Tibial artery (tissue), 4 donors: Measurements from ENCODE around the gene PPP1R3G.
A peak's percentile ranks its signal among the peaks of the same experiment; 100 is the strongest.

ENCODE experiments used
- DNase-seq, 2 donors: peaks; one replicate each; pipeline ENCODE4 v3.0.0-alpha.2; 2019
- H3K27ac ChIP-seq, 2 donors: fragments of 200-600 bp; sonication (generic) in 1 of 2; 1 replicate in 1 of 2; 2 replicates in 1 of 2; pipeline ENCODE4 v1.5.1; 2018 to 2019; ENCODE audit warnings: mild to moderate bottlenecking in 1 of 2
- H3K27me3 ChIP-seq, 2 donors: fragments of 200-600 bp; sonication (generic) in 1 of 2; one replicate each; pipeline versions ENCODE4 v1.5.1 to v1.6.0; 2016 to 2019
- H3K36me3 ChIP-seq, 3 donors: fragments of 200-600 bp; sonication (generic) in 2 of 3; one replicate each; pipeline ENCODE4 v1.5.1; 2016 to 2019; ENCODE audit warnings: mild to moderate bottlenecking in 2 of 3
- H3K4me1 ChIP-seq, 4 donors: fragments of 200-600 bp; sonication (generic) in 2 of 4; 1 replicate in 3 of 4; 2 replicates in 1 of 4; pipeline ENCODE4 v1.5.1; 2016 to 2019
- H3K4me3 ChIP-seq, 2 donors: fragments of 200-600 bp; sonication (generic) in 1 of 2; 1 replicate in 1 of 2; 2 replicates in 1 of 2; pipeline ENCODE4 v1.5.1; 2018 to 2019; ENCODE audit warnings: mild to moderate bottlenecking in 2 of 2
- H3K9me3 ChIP-seq, 3 donors: fragments of 200-600 bp; sonication (generic) in 1 of 3; one replicate each; pipeline ENCODE4 v1.5.1; 2016 to 2019
- intact Hi-C: fragments of 100-400 bp; cut with DNase I; formaldehyde crosslinking; loops from one replicate; pipeline ENCODE4 v1.15.0; 2023; ENCODE audit warnings: low total_unique reads
- TF ChIP-seq, protein P1 (sequence below), 2 experiments: fragments of 200-600 bp in 1 of 2; fragments of 450-650 bp in 1 of 2; IDR thresholded peaks; one replicate each; pipeline ENCODE4 v1.5.1; 2017 to 2019; ENCODE audit warnings: antibody characterized with exemption in 2 of 2, mild to moderate bottlenecking in 1 of 2, moderate library complexity in 1 of 2

The PPP1R3G gene

GRCh38 chr6:5072440-5072839 is 12.7 kb upstream of the PPP1R3G start:
- TF ChIP-seq, protein P1, sequence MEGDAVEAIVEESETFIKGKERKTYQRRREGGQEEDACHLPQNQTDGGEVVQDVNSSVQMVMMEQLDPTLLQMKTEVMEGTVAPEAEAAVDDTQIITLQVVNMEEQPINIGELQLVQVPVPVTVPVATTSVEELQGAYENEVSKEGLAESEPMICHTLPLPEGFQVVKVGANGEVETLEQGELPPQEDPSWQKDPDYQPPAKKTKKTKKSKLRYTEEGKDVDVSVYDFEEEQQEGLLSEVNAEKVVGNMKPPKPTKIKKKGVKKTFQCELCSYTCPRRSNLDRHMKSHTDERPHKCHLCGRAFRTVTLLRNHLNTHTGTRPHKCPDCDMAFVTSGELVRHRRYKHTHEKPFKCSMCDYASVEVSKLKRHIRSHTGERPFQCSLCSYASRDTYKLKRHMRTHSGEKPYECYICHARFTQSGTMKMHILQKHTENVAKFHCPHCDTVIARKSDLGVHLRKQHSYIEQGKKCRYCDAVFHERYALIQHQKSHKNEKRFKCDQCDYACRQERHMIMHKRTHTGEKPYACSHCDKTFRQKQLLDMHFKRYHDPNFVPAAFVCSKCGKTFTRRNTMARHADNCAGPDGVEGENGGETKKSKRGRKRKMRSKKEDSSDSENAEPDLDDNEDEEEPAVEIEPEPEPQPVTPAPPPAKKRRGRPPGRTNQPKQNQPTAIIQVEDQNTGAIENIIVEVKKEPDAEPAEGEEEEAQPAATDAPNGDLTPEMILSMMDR (IDR thresholded peaks at IDR 0.05) = no peak
- intact Hi-C loops = no loop called here
- Histone ChIP-seq H3K9me3 (no peaks in the 10 kb centered on the region), H3K27me3 (no peaks in the 10 kb centered on the region), H3K27ac (no peak overlapping the region), H3K36me3 (peaks cover 0 to under 1% (median 0%) of the 10 kb centered on the region in 3 donors), H3K4me1 (no peaks in the 10 kb centered on the region), H3K4me3 (no peak overlapping the region)
- no peak for DNase-seq

- no peaks in the 10 kb centered on the region for H3K9me3 ChIP-seq
- H3K27me3 ChIP-seq = no peaks in the 10 kb centered on the region
- no peak for DNase-seq
- no peaks in the 10 kb centered on the region for H3K36me3 ChIP-seq
- intact Hi-C loops = no loop called here
- no peak overlapping the region for H3K27ac ChIP-seq
- no peaks in the 10 kb centered on the region for H3K4me1 ChIP-seq
- no peak overlapping the region for H3K4me3 ChIP-seq
- TF ChIP-seq, protein P1 (IDR thresholded peaks at IDR 0.05) = no peak
Measured at GRCh38 chr6:5073992-5074391, 11.1 kb upstream of the PPP1R3G start.

GRCh38 chr6:5076931-5077330 is 8.2 kb upstream of the PPP1R3G start:
- H3K27me3 ChIP-seq = no peaks in the 10 kb centered on the region
- H3K36me3 ChIP-seq = no peaks in the 10 kb centered on the region
- peak in 1 of 2 donors; percentile 44 for DNase-seq
- intact Hi-C loops = no loop called here
- no peaks in the 10 kb centered on the region for H3K4me1 ChIP-seq
- H3K4me3 ChIP-seq = no peak overlapping the region
- H3K27ac ChIP-seq = no peak overlapping the region
- no peaks in the 10 kb centered on the region for H3K9me3 ChIP-seq
- TF ChIP-seq, protein P1 (IDR thresholded peaks at IDR 0.05) = no peak

DNA sequence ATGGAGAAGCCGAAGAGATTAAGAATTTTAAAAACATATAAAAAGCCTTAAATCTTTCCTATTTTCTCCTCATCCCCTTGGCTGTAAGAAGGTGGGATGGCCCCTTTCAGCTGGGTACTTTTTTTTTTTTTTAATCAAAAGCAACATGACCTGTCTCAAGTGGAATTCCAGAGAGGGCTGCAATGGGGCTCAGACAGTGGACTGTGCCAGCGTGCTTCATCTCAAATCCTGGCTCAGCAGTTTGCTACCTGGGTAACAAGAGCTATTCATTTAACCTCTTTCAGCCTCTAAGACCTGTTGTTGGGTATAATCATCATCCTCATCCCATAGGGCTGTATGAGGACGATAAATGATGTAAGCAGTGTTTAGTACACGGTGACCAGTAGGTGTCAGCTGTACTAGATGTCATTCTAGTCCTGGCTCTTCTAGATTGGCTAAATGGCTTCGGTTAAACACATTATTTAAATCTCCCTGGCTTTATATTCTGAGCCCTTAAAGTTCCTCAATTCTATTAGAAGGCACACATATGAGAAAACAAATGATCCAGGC is 6.9 kb upstream of the PPP1R3G start:
- Histone ChIP-seq H3K27me3 (no peaks in the 10 kb centered on the region), H3K9me3 (no peaks in the 10 kb centered on the region), H3K36me3 (no peaks in the 10 kb centered on the region), H3K27ac (no peak overlapping the region), H3K4me3 (no peak overlapping the region), H3K4me1 (no peaks in the 10 kb centered on the region)
- TF ChIP-seq, protein P1 (IDR thresholded peaks at IDR 0.05) = no peak
- DNase-seq = no peak
- intact Hi-C loops = no loop called here

DNA sequence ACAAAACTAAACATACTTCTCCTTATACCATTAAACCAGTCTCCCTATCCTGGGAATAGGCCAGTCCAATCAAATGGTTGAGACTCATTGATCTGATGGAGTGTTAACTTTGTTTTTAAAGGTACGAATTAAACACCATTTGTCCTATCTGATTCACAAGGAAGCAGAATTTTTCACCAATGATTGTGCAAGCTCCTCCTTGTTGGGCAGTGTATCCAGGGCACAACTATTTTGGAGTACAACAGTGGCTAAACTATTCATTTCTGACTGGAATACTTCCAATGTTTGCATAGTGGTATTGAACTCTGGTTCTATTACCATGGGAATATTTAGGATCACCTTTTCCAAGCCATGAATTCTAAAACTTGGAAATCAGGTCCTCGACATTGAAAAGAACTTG is 5.4 kb upstream of the PPP1R3G start:
- H3K27ac ChIP-seq = no peak overlapping the region
- no peaks in the 10 kb centered on the region for H3K36me3 ChIP-seq
- TF ChIP-seq, protein P1 (IDR thresholded peaks at IDR 0.05) = no peak
- intact Hi-C loops = loop anchor here (10.0 kb wide), 1 partner anchor 685 kb away; no protein-coding TSS in a partner anchor
- DNase-seq = no peak
- H3K27me3 ChIP-seq = no peaks in the 10 kb centered on the region
- no peaks in the 10 kb centered on the region for H3K4me1 ChIP-seq
- H3K4me3 ChIP-seq = no peak overlapping the region
- no peaks in the 10 kb centered on the region for H3K9me3 ChIP-seq

- intact Hi-C loops = loop anchor here (10.0 kb wide), 1 partner anchor 684 kb away; no protein-coding TSS in a partner anchor
- Histone ChIP-seq H3K4me1 (no peaks in the 10 kb centered on the region), H3K9me3 (no peaks in the 10 kb centered on the region), H3K27me3 (no peaks in the 10 kb centered on the region), H3K36me3 (no peaks in the 10 kb centered on the region), H3K27ac (no peak overlapping the region), H3K4me3 (no peak overlapping the region)
- TF ChIP-seq, protein P1 (IDR thresholded peaks at IDR 0.05) = no peak
- DNase-seq = no peak
Measured at GRCh38 chr6:5080574-5080973, 4.6 kb upstream of the PPP1R3G start.
